Coronary artery (tissue), 2 donors: ENCODE results near the gene PAPSS1.
"Not testable (repeated sequence)": the region's sequence is repeated elsewhere in the genome, so short reads cannot be mapped to it uniquely, and the experiment has no call there.

ENCODE experiments used
- DNase-seq: peaks from one replicate; pipeline ENCODE4 v3.0.0-alpha.2; 2017; ENCODE audit warnings: low spot score
- H3K27ac ChIP-seq, 2 donors: fragments of 200-600 bp; sonication (generic); one replicate each; pipeline ENCODE4 v1.5.1; 2016 to 2019
- H3K4me3 ChIP-seq: fragments of 200-600 bp; sonication (generic); 2 replicates; pipeline ENCODE4 v1.5.1; 2016; ENCODE audit warnings: mild to moderate bottlenecking, moderate library complexity
- CTCF ChIP-seq: fragments of 200-600 bp; sonication (generic); IDR thresholded peaks from one replicate; pipeline ENCODE4 v1.5.1; 2019; ENCODE audit warnings: antibody characterized with exemption

The PAPSS1 gene

GRCh38 chr4:107725281-107725859, 5.3 kb upstream of the PAPSS1 start:
- Histone ChIP-seq H3K4me3 (no peak overlapping the region), H3K27ac (no peak overlapping the region)
- TF ChIP-seq CTCF, result no peak
- DNase-seq, result no peak

GRCh38 chr4:107723331-107723730, 3.3 kb upstream of the PAPSS1 start:
- DNase-seq, H3K27ac ChIP-seq, H3K4me3 ChIP-seq: not testable (repeated sequence)

DNA sequence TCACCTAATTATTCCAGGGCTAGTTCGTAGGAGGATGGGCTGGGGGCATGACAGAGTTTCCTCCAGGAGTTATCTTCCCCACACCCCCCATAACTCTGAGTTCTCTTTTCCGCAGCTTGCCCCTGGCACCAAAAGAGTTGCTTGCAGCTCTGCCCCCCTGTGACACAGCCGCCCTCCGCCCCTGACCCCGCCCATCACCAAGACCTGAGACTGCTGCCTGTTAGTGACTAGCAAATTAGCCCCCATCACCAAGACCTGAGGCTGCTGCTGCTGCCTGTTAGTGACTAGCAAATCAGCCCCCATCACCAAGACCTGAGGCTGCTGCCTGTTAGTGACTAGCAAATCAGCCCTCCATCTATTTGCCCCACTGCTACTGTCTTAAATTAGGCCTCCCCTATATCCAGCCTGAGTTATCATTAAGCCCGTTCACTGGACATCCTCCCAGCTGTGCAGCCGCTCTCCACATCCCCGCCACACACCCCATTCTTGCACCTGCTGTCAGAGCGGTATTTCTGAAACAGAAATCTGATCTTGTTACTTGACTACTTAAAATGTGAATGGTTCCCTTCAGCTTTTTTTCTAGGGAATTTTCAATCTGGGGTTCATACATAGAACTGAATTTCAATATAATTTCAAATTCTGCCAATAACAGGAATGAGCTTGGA, 1.5 kb upstream of the PAPSS1 start:
- peak overlapping the region; percentile 100 for H3K4me3 ChIP-seq
- no peak for TF ChIP-seq CTCF

DNA sequence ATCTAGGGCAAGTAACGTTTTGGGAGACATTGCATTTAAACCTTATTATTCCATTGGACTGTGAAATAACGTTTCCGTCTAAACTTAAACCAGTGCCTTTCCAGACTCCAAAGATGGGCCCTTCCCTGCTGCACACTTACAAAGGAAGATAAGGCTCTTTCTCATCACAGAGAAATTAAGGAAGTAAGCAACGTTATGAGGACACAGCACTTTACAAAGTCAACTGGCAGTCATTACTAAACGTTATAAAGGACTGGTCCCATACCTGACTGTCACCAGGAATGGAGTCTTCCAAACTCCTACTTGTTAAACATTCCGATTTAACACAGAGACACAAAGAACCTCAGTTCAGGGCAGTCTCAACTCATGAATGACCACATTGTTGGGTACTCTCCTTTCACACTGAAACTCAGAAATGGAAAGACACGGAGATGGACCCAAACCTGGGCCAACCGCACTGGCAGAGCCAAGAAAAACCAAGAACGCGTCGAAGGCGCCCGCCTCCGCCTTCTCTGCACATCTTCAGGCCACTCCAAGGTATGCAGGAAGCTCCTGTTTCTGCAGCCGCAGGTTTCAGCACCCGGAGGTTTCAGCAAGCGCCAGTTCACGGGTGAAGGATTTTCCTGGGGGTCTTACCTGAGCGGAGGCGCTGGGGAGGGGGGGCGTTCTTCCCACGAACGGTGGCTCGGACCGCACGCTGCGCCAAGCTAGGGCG, 670 bp downstream of the PAPSS1 start:
- peak; percentile 78 for DNase-seq
- peak overlapping the region; percentile 83 to 96 for H3K27ac ChIP-seq
- no peak for TF ChIP-seq CTCF
- H3K4me3 ChIP-seq, result peak overlapping the region; percentile 100

More for the DNA sequence above, 1.5 kb upstream of the PAPSS1 start:
- no peak for DNase-seq
- no peak overlapping the region for H3K27ac ChIP-seq

GRCh38 chr4:107718351-107718965, 1.6 kb downstream of the PAPSS1 start:
- Histone ChIP-seq H3K4me3 (peak overlapping the region; percentile 100), H3K27ac (no peak overlapping the region)
- TF ChIP-seq CTCF, result no peak
- no peak for DNase-seq

- H3K4me3 ChIP-seq, result no peak overlapping the region
- DNase-seq, result no peak
- H3K27ac ChIP-seq, result no peak overlapping the region
- no peak for TF ChIP-seq CTCF
Measured at GRCh38 chr4:107714256-107714655, 5.8 kb downstream of the PAPSS1 start.

DNA sequence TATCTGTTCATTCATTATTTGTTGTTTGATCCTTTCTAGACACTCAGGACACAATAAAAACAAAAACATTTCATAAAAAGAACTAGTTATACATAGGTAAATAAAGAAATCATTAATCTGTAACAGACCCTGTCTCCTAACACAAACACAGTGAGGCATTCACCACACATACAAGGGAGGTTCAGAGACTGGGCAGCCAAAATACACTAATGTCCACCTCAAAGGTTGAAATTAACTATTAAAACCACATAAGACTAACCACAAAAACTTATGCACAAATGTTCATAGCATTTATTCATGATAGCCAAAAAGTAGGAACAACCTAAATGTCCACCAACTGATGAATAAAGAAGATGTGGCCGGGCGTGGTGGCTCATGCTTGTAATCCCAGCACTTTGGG, 7.8 kb downstream of the PAPSS1 start:
- DNase-seq, result no peak
- Histone ChIP-seq H3K27ac (no peak overlapping the region), H3K4me3 (no peak overlapping the region)
- no peak for TF ChIP-seq CTCF
